Parathyroid adenoma (tissue), 2 donors: ENCODE data around the gene LRRC8E.

Experiments
- H2AFZ ChIP-seq: fragments of 300-600 bp; sonication (generic); one replicate; pipeline ENCODE4 v1.7.0; 2017; ENCODE audit warnings: antibody characterized with exemption, mild to moderate bottlenecking
- H3K27ac ChIP-seq: fragments of 300-600 bp; sonication (generic); one replicate; pipeline ENCODE4 v1.7.0; 2017
- H3K27me3 ChIP-seq: fragments of 300-600 bp; sonication (generic); one replicate; pipeline ENCODE4 v1.7.0; 2017; ENCODE audit warnings: low read length; ENCODE audit not compliant: control insufficient read depth, insufficient read depth
- H3K36me3 ChIP-seq: fragments of 300-600 bp; sonication (generic); one replicate; pipeline ENCODE4 v1.7.0; 2017; ENCODE audit warnings: low read length; ENCODE audit not compliant: control insufficient read depth, insufficient read depth
- H3K4me1 ChIP-seq: fragments of 300-600 bp; sonication (generic); one replicate; pipeline ENCODE4 v1.7.0; 2017; ENCODE audit warnings: control low read depth
- H3K4me2 ChIP-seq: fragments of 300-600 bp; sonication (generic); one replicate; pipeline ENCODE4 v1.7.0; 2017; ENCODE audit warnings: low read length
- H3K4me3 ChIP-seq: fragments of 300-600 bp; sonication (generic); one replicate; pipeline ENCODE4 v1.7.0; 2017; ENCODE audit warnings: low read depth, low read length
- H3K79me2 ChIP-seq: fragments of 300-600 bp; sonication (generic); one replicate; pipeline ENCODE4 v1.7.0; 2017; ENCODE audit warnings: control low read depth
- H3K9ac ChIP-seq: fragments of 300-600 bp; sonication (generic); one replicate; pipeline ENCODE4 v1.7.0; 2017; ENCODE audit warnings: mild to moderate bottlenecking
- H3K9me3 ChIP-seq: fragments of 300-600 bp; sonication (generic); one replicate; pipeline ENCODE4 v1.7.0; 2017; ENCODE audit warnings: low read length; ENCODE audit not compliant: control insufficient read depth
- CTCF ChIP-seq: fragments of 300-600 bp; sonication (generic); IDR thresholded peaks from one replicate; pipeline ENCODE4 v1.7.0; 2017; ENCODE audit warnings: antibody characterized with exemption, mild to moderate bottlenecking
- donor health status: primary hyperparathyroidism.

The LRRC8E gene

GRCh38 chr19:7912697-7913564, 24.6 kb downstream of the LRRC8E start:
- Histone ChIP-seq H2AFZ (no peak overlapping the region), H3K4me1 (no peaks in the 10 kb centered on the region), H3K27me3 (no peaks in the 10 kb centered on the region), H3K79me2 (peaks cover 2% of the 10 kb centered on the region), H3K4me2 (no peak overlapping the region), H3K4me3 (no peak overlapping the region), H3K27ac (no peak overlapping the region), H3K36me3 (no peaks in the 10 kb centered on the region), H3K9me3 (no peaks in the 10 kb centered on the region), H3K9ac (no peak overlapping the region)
- no peak for TF ChIP-seq CTCF

GRCh38 chr19:7913652-7914051, 25.3 kb downstream of the LRRC8E start:
- H2AFZ ChIP-seq: no peak overlapping the region
- H3K27me3 ChIP-seq: no peaks in the 10 kb centered on the region
- TF ChIP-seq CTCF: no peak
- H3K4me3 ChIP-seq: no peak overlapping the region
- H3K36me3 ChIP-seq: no peaks in the 10 kb centered on the region
- peaks cover 2% of the 10 kb centered on the region for H3K79me2 ChIP-seq
- no peak overlapping the region for H3K27ac ChIP-seq
- H3K4me1 ChIP-seq: no peaks in the 10 kb centered on the region
- no peak overlapping the region for H3K9ac ChIP-seq
- no peaks in the 10 kb centered on the region for H3K9me3 ChIP-seq
- no peak overlapping the region for H3K4me2 ChIP-seq

- Histone ChIP-seq H3K4me3 (no peak overlapping the region), H3K36me3 (no peaks in the 10 kb centered on the region), H3K4me2 (no peak overlapping the region), H3K4me1 (no peaks in the 10 kb centered on the region), H3K27me3 (no peaks in the 10 kb centered on the region), H3K9ac (no peak overlapping the region), H3K79me2 (peaks cover 2% of the 10 kb centered on the region), H2AFZ (no peak overlapping the region), H3K9me3 (no peaks in the 10 kb centered on the region), H3K27ac (no peak overlapping the region)
- no peak for TF ChIP-seq CTCF
These were observed 25.8 kb downstream of the LRRC8E start for GRCh38 chr19:7914099-7914498.

GRCh38 chr19:7914598-7915045, 26.3 kb downstream of the LRRC8E start, which contains the start of gene TGFBR3L:
TGFBR3L (plus strand) TSS chr19:7914830.
- H3K4me3 ChIP-seq: no peak within 1 kb of the TSS
- TF ChIP-seq CTCF: no peak
- no peaks in the 10 kb centered on the region for H3K4me1 ChIP-seq
- H3K4me2 ChIP-seq: no peak within 1 kb of the TSS
- H3K36me3 ChIP-seq: no peaks in the 10 kb centered on the region
- H2AFZ ChIP-seq: no peak within 1 kb of the TSS
- no peak within 1 kb of the TSS for H3K9ac ChIP-seq
- no peak within 1 kb of the TSS for H3K27ac ChIP-seq
- H3K9me3 ChIP-seq: no peaks in the 10 kb centered on the region
- no peaks in the 10 kb centered on the region for H3K27me3 ChIP-seq
- no peaks in the 10 kb centered on the region for H3K79me2 ChIP-seq
